Epithelial cell of proximal tubule (primary cell): ENCODE measurements around the gene FKBP4. TPM values are rescaled to one million over a fixed set of nuclear protein-coding genes. Genes with fewer than 3 reads are reported as not detected.

Source experiments
- DNase-seq: peaks from one replicate; pipeline ENCODE4 v3.0.0-alpha.2; 2011; ENCODE audit warnings: low read depth
- H3K4me3 ChIP-seq: 2 replicates; pipeline ENCODE4 v1.5.1; 2011; ENCODE audit warnings: low read depth, mild to moderate bottlenecking, low read length
- CTCF ChIP-seq: conservative IDR thresholded peaks from 2 replicates; pipeline ENCODE4 v1.5.1; 2012; ENCODE audit warnings: low read depth, mild to moderate bottlenecking, low read length
- total RNA-seq: library from RNA; depleted of rRNA; stranded (reverse); fragments of >200 nt; gene quantifications from 2 replicates; pipeline ENCODE4 v1.2.3, GENCODE V29; 2015

FKBP4 gene
- total RNA-seq, 1 donor from 2014 or later: 51.9 TPM

- no peak for TF ChIP-seq CTCF
- H3K4me3 ChIP-seq: no peak overlapping the region
- no peak for DNase-seq
Measured at GRCh38 chr12:2753536-2753935, 41.2 kb upstream of the FKBP4 start.

DNA sequence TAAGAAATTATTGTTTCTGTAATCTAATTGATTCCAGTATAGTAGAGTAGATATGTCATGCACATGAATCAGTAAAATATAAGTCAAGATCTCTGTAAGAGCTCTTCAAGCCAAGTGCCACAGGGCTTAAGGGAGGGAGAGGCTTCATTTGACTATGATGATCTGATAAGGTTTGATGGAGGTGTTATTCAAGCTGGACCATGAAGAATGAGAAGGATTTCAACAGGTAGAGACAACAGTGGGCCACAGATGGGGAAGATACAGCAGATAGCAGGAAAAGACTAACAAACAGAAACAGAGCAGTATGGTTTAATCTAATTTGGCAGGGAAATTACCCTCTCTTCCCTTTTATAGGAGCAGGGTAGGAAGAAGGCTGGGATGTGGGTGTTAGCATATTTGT, 40.6 kb upstream of the FKBP4 start:
- no peak for DNase-seq
- TF ChIP-seq CTCF: no peak

DNA sequence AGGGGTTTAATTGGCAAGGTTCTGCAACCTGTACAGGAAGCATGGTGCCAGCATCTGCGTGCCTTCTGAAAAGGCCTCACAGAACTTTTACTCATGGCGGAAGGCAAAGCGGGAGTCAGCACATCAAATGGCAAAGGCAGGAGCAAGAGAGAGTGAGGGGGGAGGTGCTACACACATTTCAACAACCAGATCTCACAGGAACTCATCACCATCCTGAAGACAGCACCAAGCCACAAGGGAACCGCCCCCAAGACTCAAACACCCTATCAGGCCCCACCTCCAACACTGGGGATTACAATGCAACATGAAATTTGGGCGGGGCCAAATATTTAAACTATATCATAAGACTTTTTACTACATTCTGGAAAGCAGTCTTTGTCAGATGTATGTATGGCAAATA, 38.0 kb upstream of the FKBP4 start:
- no peak overlapping the region for H3K4me3 ChIP-seq
- no peak for TF ChIP-seq CTCF
- DNase-seq: no peak

More for the DNA sequence above, 40.6 kb upstream of the FKBP4 start:
- H3K4me3 ChIP-seq: no peak overlapping the region

GRCh38 chr12:2759733-2760132, 35.0 kb upstream of the FKBP4 start:
- no peak overlapping the region for H3K4me3 ChIP-seq
- no peak for DNase-seq
- no peak for TF ChIP-seq CTCF

- TF ChIP-seq CTCF: no peak
- DNase-seq: no peak
- H3K4me3 ChIP-seq: no peak overlapping the region
Measured at GRCh38 chr12:2764398-2764797, 30.4 kb upstream of the FKBP4 start.

- no peak overlapping the region for H3K4me3 ChIP-seq
- no peak for TF ChIP-seq CTCF
- no peak for DNase-seq
Measured at GRCh38 chr12:2765052-2765451, 29.7 kb upstream of the FKBP4 start.

DNA sequence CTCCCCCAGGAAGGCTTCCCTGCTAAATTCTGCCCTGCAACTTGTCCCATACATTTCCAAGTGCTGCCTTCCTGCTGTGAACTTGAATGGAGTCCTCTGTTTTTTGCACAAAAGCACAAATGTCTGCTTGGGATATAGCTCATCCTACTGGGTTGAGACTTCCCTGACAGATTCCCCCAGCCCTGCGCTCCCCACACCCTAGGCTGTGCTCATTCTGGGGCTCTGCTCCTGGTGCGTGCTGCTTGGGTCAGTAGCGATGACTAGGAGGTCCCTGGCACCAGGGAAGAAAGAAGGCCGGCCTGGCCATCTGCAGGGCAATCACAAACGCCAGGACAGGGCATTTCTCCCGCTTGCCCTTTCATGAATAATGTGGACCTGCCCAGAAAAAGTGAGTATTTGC, 29.2 kb upstream of the FKBP4 start:
- no peak for DNase-seq
- no peak for TF ChIP-seq CTCF
- no peak overlapping the region for H3K4me3 ChIP-seq
